Mucosa of rectum (tissue), 2 donors: ENCODE data around the gene SCNN1B.
A peak's percentile ranks its signal among the peaks of the same experiment; 100 is the strongest.
"Not testable (repeated sequence)": the region's sequence is repeated elsewhere in the genome, so short reads cannot be mapped to it uniquely, and the experiment has no call there.

Source experiments
- H3K27ac ChIP-seq, 2 donors: one replicate each; pipeline ENCODE4 v1.7.0; 2013; ENCODE audit warnings: inconsistent platforms in 2 of 2, low read depth in 2 of 2, low read length in 2 of 2
- H3K27me3 ChIP-seq, 2 donors: one replicate each; pipeline ENCODE4 v1.7.0; 2013; ENCODE audit warnings: low read length in 2 of 2; ENCODE audit not compliant: control insufficient read depth in 2 of 2, insufficient read depth in 2 of 2
- H3K36me3 ChIP-seq, 2 donors: one replicate each; pipeline ENCODE4 v1.7.0; 2013; ENCODE audit warnings: low read length in 2 of 2; ENCODE audit not compliant: control insufficient read depth in 2 of 2, insufficient read depth in 2 of 2
- H3K4me1 ChIP-seq, 2 donors: one replicate each; pipeline ENCODE4 v1.7.0; 2013; ENCODE audit warnings: low read length in 2 of 2, mild to moderate bottlenecking in 1 of 2; ENCODE audit not compliant: control insufficient read depth in 2 of 2, insufficient read depth in 2 of 2
- H3K4me3 ChIP-seq, 2 donors: one replicate each; pipeline ENCODE4 v1.7.0; 2013; ENCODE audit warnings: low read length in 2 of 2
- H3K9ac ChIP-seq, 2 donors: one replicate each; pipeline ENCODE4 v1.7.0; 2013; ENCODE audit warnings: low read length in 2 of 2, low read depth in 1 of 2, mild to moderate bottlenecking in 1 of 2
- H3K9me3 ChIP-seq, 2 donors: one replicate each; pipeline ENCODE4 v1.7.0; 2013; ENCODE audit warnings: low read length in 2 of 2; ENCODE audit not compliant: control insufficient read depth in 2 of 2
- donor health status: healthy.
- donor health status: Normal muscosa, but diverticular disease.

Gene SCNN1B

GRCh38 chr16:23384878-23385277, 82.8 kb downstream of the SCNN1B start:
- H3K36me3 ChIP-seq, result peaks cover 6 to 17% of the 10 kb centered on the region in 2 donors
- no peak overlapping the region for H3K9ac ChIP-seq
- no peaks in the 10 kb centered on the region for H3K27me3 ChIP-seq
- H3K4me1 ChIP-seq, result no peaks in the 10 kb centered on the region
- H3K4me3 ChIP-seq, result no peak overlapping the region
- H3K9me3 ChIP-seq, result no peaks in the 10 kb centered on the region
- no peak overlapping the region for H3K27ac ChIP-seq

DNA sequence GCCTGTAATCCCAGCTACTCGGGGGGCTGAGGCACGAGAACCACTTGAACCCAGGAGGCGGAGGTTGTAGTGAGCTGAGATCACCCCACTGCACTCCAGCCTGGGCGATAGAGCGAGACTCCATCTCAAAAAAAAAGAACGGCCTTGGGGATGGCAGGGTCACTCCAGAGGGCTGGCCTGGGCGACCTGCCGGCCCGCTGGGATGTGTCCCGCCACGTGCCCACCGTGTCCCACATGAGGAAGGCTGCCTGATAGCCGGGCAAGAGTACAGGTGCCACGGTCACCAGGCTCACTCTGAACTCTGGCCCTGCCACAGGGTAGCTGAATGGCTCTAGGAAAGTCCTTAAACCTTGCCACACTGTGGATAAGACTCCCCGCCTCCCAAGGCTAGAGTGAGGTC, 83.3 kb downstream of the SCNN1B start:
- H3K27me3 ChIP-seq, result no peaks in the 10 kb centered on the region
- no peaks in the 10 kb centered on the region for H3K9me3 ChIP-seq
- H3K27ac ChIP-seq, result no peak overlapping the region
- no peak overlapping the region for H3K9ac ChIP-seq
- H3K4me1 ChIP-seq, result no peaks in the 10 kb centered on the region
- no peak overlapping the region for H3K4me3 ChIP-seq
- peaks cover 6 to 18% of the 10 kb centered on the region in 2 donors for H3K36me3 ChIP-seq

GRCh38 chr16:23387666-23388065, 85.6 kb downstream of the SCNN1B start:
- Histone ChIP-seq H3K9me3 (no peaks in the 10 kb centered on the region), H3K36me3 (peaks cover 20 to 37% of the 10 kb centered on the region in 2 donors), H3K27me3 (no peaks in the 10 kb centered on the region), H3K9ac (no peak overlapping the region), H3K4me3 (no peak overlapping the region), H3K27ac (no peak overlapping the region), H3K4me1 (peaks cover 0 to 8% of the 10 kb centered on the region in 2 donors)

- Histone ChIP-seq H3K27ac (no peak overlapping the region), H3K36me3 (peaks cover 23 to 41% of the 10 kb centered on the region in 2 donors), H3K27me3 (no peaks in the 10 kb centered on the region), H3K9ac (no peak overlapping the region), H3K4me1 (peaks cover 0 to 11% of the 10 kb centered on the region in 2 donors), H3K4me3 (no peak overlapping the region), H3K9me3 (no peaks in the 10 kb centered on the region)
Measured at GRCh38 chr16:23388786-23389185, 86.7 kb downstream of the SCNN1B start.

DNA sequence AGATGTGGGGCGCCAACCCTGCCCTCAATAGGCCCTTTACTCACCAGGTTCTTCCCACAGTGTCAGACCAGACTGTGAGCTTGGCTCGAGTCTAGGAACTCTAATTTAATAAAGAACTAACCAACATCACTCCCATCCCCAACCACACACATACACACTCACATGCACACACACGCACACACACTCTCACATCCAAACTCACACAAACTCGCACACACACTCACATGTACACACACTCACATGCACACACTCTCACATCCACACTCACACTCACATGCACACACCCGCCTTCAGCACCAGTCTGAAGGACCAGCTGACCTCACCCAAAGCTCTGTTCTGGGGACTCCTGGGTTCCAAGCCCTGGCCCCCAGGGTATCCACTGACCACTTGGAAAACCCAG, 87.1 kb downstream of the SCNN1B start:
- peaks cover 23 to 41% of the 10 kb centered on the region in 2 donors for H3K36me3 ChIP-seq
- H3K4me3 ChIP-seq, result no peak overlapping the region
- H3K27ac ChIP-seq, result no peak overlapping the region
- H3K9me3 ChIP-seq, result no peaks in the 10 kb centered on the region
- H3K9ac ChIP-seq, result no peak overlapping the region
- H3K27me3 ChIP-seq, result no peaks in the 10 kb centered on the region
- peaks cover 0 to 12% of the 10 kb centered on the region in 2 donors for H3K4me1 ChIP-seq

DNA sequence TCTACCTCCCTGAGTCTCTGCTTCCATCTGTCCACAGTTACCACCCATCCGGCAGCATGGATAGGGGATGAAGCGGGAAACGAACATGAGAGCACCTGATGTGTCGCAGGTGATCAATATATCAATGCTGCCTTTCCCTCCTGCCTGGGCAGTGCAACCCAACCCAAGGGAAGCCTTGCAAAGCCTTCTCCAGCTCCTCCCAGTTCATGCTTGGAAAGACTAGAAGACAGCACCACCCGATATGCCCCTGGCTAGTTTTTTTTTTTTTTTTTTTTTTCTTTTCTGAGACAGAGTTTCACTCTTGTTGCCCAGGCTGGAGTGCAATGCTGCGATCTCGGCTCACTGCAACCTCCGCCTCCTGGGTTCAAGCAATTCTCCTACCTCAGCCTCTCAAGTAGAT, 87.8 kb downstream of the SCNN1B start:
- Histone ChIP-seq H3K36me3 (peaks cover 23 to 41% of the 10 kb centered on the region in 2 donors), H3K4me1 (peaks cover 0 to 12% of the 10 kb centered on the region in 2 donors)
- not testable (repeated sequence) for H3K9me3 ChIP-seq, H3K27ac ChIP-seq, H3K9ac ChIP-seq, H3K27me3 ChIP-seq, H3K4me3 ChIP-seq

GRCh38 chr16:23391381-23392222, 89.5 kb downstream of the SCNN1B start:
- H3K36me3 ChIP-seq, result peaks cover 32 to 50% of the 10 kb centered on the region in 2 donors
- H3K9ac ChIP-seq, result no peak overlapping the region
- H3K27me3 ChIP-seq, result no peaks in the 10 kb centered on the region
- H3K27ac ChIP-seq, result peak overlapping the region in 1 of 2 donors; percentile 12
- H3K9me3 ChIP-seq, result no peaks in the 10 kb centered on the region
- peaks cover 0 to 12% of the 10 kb centered on the region in 2 donors for H3K4me1 ChIP-seq
- H3K4me3 ChIP-seq, result no peak overlapping the region

GRCh38 chr16:23392223-23392600, 90.1 kb downstream of the SCNN1B start:
- Histone ChIP-seq H3K27ac (no peak overlapping the region), H3K36me3 (peaks cover 34 to 52% of the 10 kb centered on the region in 2 donors), H3K9me3 (no peaks in the 10 kb centered on the region), H3K9ac (no peak overlapping the region), H3K4me3 (no peak overlapping the region), H3K27me3 (no peaks in the 10 kb centered on the region), H3K4me1 (peaks cover 0 to 12% of the 10 kb centered on the region in 2 donors)

DNA sequence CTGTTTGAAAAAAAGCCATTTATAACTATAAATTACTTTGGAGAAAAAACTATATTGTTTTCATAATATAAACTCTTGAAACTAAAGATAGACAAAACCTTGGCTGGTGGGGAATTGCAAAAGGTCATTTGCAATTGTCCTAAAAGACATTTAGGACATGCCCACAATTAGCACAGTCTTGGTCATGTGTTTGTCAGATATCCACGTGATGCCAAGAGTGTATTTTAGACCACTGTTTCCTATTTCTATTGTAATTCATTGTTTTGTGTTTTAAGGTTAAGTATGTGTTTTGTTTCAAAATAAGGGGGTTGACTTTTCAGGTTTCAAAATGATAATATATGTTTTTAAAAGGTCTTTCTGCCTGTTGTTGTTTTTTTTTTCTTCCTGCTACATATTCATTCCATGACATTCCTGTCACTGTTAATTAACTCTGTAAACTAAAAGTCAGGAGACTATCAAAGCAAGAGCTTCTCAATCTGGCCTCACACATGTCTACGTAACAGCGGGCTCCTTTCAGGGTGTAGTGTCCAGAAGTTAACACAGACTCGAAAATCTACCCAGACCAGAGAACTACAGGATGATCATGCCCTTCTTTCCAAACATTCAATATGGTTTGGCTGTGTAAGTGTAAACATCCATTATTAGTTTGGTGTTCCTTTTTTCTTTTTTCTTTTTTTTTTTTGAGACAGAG, 92.2 kb downstream of the SCNN1B start:
- peaks cover 42 to 62% of the 10 kb centered on the region in 2 donors for H3K36me3 ChIP-seq
- no peaks in the 10 kb centered on the region for H3K27me3 ChIP-seq
- no peak overlapping the region for H3K4me3 ChIP-seq
- no peaks in the 10 kb centered on the region for H3K9me3 ChIP-seq
- no peak overlapping the region for H3K27ac ChIP-seq
- H3K9ac ChIP-seq, result no peak overlapping the region
- peaks cover 0 to 12% of the 10 kb centered on the region in 2 donors for H3K4me1 ChIP-seq

GRCh38 chr16:23395732-23396131, 93.6 kb downstream of the SCNN1B start:
- Histone ChIP-seq H3K4me1 (peaks cover 0 to 12% of the 10 kb centered on the region in 2 donors), H3K9me3 (no peaks in the 10 kb centered on the region), H3K36me3 (peaks cover 49 to 64% of the 10 kb centered on the region in 2 donors), H3K4me3 (no peak overlapping the region), H3K9ac (no peak overlapping the region), H3K27me3 (no peaks in the 10 kb centered on the region), H3K27ac (no peak overlapping the region)
